HepG2 (cell line): ENCODE data around the gene SNX21. TPM values are rescaled to one million over a fixed set of nuclear protein-coding genes. Genes with fewer than 3 reads are reported as not detected.

Experiments used
- EEA1 ChIP-seq: sonication (generic); formaldehyde crosslinking; IDR thresholded peaks from 2 replicates; pipeline ENCODE4 v1.5.1; 2020; ENCODE audit warnings: mild to moderate bottlenecking, missing genetic modification reagents, borderline replicate concordance
- ELK4 ChIP-seq: sonication (generic); formaldehyde crosslinking; IDR thresholded peaks from 2 replicates; pipeline ENCODE4 v1.9.0; 2021; ENCODE audit warnings: missing genetic modification reagents, borderline replicate concordance
- HOMEZ ChIP-seq: IDR thresholded peaks from 2 replicates; pipeline ENCODE4 v1.6.1; 2016; ENCODE audit warnings: low read depth
- NFKBIZ ChIP-seq: IDR thresholded peaks from 2 replicates; pipeline ENCODE4 v1.6.1; 2018; ENCODE audit warnings: missing genetic modification reagents, missing compliant biosample characterization
- PAX8 ChIP-seq: sonication (generic); formaldehyde crosslinking; IDR thresholded peaks from 2 replicates; pipeline ENCODE4 v1.8.0; 2022; ENCODE audit warnings: mild to moderate bottlenecking, missing genetic modification reagents, borderline replicate concordance
- SIN3A ChIP-seq: IDR thresholded peaks from 2 replicates; pipeline ENCODE4 v1.6.1; 2011; ENCODE audit warnings: low read depth, mild to moderate bottlenecking, control low read depth, low read length, borderline replicate concordance
- SOX6 ChIP-seq, 2 experiments: fragments of 450-650 bp in 1 of 2; sonication (generic) in 1 of 2; formaldehyde crosslinking in 1 of 2; IDR thresholded peaks; 2 replicates each; pipeline versions ENCODE4 v1.4.0 to v1.6.1; 2017 to 2020; ENCODE audit warnings: antibody characterized with exemption in 1 of 2, mild to moderate bottlenecking in 1 of 2, missing genetic modification reagents in 1 of 2
- SRSF1 ChIP-seq: fragments of 200-400 bp; formaldehyde crosslinking; optimal IDR thresholded peaks from 2 replicates; pipeline ENCODE3; 2017; ENCODE audit warnings: mild to moderate bottlenecking, low read depth, low read length, moderate library complexity
- YEATS4 ChIP-seq: sonication (generic); formaldehyde crosslinking; IDR thresholded peaks from 2 replicates; pipeline ENCODE4 v1.4.0; 2020; ENCODE audit warnings: missing genetic modification reagents, borderline replicate concordance
- ZFX ChIP-seq: sonication (generic); formaldehyde crosslinking; IDR thresholded peaks from 2 replicates; pipeline ENCODE4 v1.4.0; 2020; ENCODE audit warnings: mild to moderate bottlenecking, low read depth, missing genetic modification reagents, moderate library complexity
- ZNF138 ChIP-seq: sonication (generic); formaldehyde crosslinking; IDR thresholded peaks from 2 replicates; pipeline ENCODE4 v1.5.0; 2020; ENCODE audit warnings: mild to moderate bottlenecking, low read depth, missing genetic modification reagents
- ZNF20 ChIP-seq: sonication (generic); formaldehyde crosslinking; IDR thresholded peaks from 2 replicates; pipeline ENCODE4 v1.4.0; 2020; ENCODE audit warnings: mild to moderate bottlenecking, moderate library complexity, missing genetic modification reagents
- ZNF407 ChIP-seq: sonication (generic); formaldehyde crosslinking; IDR thresholded peaks from one replicate; pipeline ENCODE4 v1.5.1; 2020; ENCODE audit warnings: mild to moderate bottlenecking, missing genetic modification reagents; ENCODE audit errors: not compliant biosample characterization
- ZNF430 ChIP-seq: sonication (generic); formaldehyde crosslinking; IDR thresholded peaks from 2 replicates; pipeline ENCODE4 v1.9.0; 2021; ENCODE audit warnings: mild to moderate bottlenecking, missing genetic modification reagents
- ZNF543 ChIP-seq: sonication (generic); formaldehyde crosslinking; IDR thresholded peaks from 2 replicates; pipeline ENCODE4 v1.4.0; 2020; ENCODE audit warnings: mild to moderate bottlenecking, missing genetic modification reagents
- polyA plus RNA-seq, 8 experiments: library from polyadenylated mRNA; depleted of rRNA in 3 of 8; stranded (reverse) in 7 of 8; unstranded in 1 of 8; fragments of >200 nt; fragmentation: Illumina TruSeq in 4 of 8; extraction: Trizol in 4 of 8; gene quantifications; 2 replicates each; pipeline versions ENCODE4 v1.2.1 to v1.2.3, GENCODE V29; 2011 to 2016; ENCODE audit warnings: low read depth in 4 of 8, missing spikeins in 1 of 8, mixed read lengths in 1 of 8; ENCODE audit not compliant: insufficient read depth in 1 of 8
- total RNA-seq, 5 experiments: library from RNA; depleted of rRNA; stranded (reverse); fragments of >200 nt; fragmentation: Illumina TruSeq; extraction: Trizol; gene quantifications; 2 replicates each; pipeline ENCODE4 v1.2.3, GENCODE V29; 2016; ENCODE audit warnings: low read depth in 1 of 5

SNX21 gene
- total and polyA plus RNA-seq, 2 of the 13 experiments (the other 11 are each of a cell fraction or from before 2014, with no cell fraction given) = 7.7 to 12.8 TPM

DNA sequence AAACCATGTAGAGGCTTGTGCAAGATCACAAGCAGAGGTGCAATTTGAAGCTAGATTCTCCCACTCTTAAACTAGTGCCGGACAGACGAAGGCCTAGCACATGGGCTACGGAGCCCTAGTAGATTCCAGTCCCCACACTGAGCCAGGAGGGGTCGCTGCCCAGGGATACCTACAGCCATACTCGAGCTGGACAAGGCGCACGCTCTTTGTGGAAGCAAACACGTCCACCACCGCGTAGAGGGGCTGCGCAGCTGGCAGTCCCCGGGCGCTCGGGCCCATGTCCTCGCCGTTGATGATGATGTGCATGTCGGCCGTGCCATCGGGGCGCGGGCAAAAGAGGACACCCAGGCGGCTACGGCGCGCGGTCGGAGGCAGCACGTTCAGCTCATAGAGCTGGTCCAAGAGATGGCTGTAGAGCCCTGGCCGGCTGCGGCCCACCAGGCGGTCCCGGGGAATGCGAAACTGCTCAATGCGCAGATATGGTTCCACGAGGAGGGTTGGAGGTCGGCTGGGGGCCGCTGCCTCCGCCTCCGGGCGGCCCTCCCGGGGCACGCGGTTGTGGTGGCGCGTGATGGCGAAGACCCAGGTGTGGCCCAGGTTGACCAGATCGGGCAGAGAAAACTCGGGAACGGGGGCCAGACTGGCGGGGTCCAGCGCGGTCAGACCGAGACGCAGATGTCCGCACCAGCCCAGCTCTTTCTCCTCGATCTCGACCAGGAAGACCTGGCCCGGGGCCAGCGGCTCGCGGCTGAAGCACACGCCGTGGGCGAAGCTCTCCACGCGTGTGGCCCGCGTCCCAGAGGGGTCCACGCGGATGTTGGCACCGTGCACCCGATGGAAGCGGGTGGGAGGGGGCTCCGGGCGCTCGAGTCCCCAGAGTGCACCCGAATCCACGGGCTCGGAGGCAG lies 56.7 kb downstream of the SNX21 start (continued):
- TF ChIP-seq ZNF138 (0 out of 2 replicates have a peak, but pooled peaks have one; percentile 55), NFKBIZ (CRISPR knock-in tag) (no peak), PAX8 (no peak), ZNF20 (peak; percentile 71; the same call in 1 of the 2 replicates), ELK4 (CRISPR knock-in tag) (no peak), EEA1 (CRISPR knock-in tag) (0 out of 2 replicates have a peak, but pooled peaks have one; percentile 4), SRSF1 (no peak), ZFX (CRISPR knock-in tag) (peak; percentile 92), SIN3A (0 out of 2 replicates have a peak, but pooled peaks have one; percentile 36), HOMEZ (CRISPR knock-in tag) (peak; percentile 85), SOX6 (IDR thresholded peaks at IDR 0.05) (no peak), SOX6 (CRISPR knock-in tag; IDR thresholded peaks at IDR 0.05) (no peak; the same call in 1 of the 2 replicates), YEATS4 (CRISPR knock-in tag) (peak; percentile 66; the same call in 1 of the 2 replicates), ZNF430 (CRISPR knock-in tag) (peak; percentile 94), ZNF407 (CRISPR knock-in tag) (peak; percentile 76), ZNF543 (CRISPR knock-in tag) (no peak)
